HEK293T (cell line): ENCODE data around the gene TRIM72.

Experiments
- ARNT ChIP-seq: fragments of 450-650 bp; IDR thresholded peaks from 2 replicates; pipeline ENCODE4 v1.6.1; 2017; ENCODE audit warnings: mild to moderate bottlenecking
- BHLHE40 ChIP-seq: fragments of 450-650 bp; IDR thresholded peaks from 2 replicates; pipeline ENCODE4 v1.6.1; 2016; ENCODE audit warnings: mild to moderate bottlenecking, moderate library complexity, borderline replicate concordance
- CTBP1 ChIP-seq: fragments of 450-650 bp; IDR thresholded peaks from 2 replicates; pipeline ENCODE4 v1.6.1; 2016; ENCODE audit warnings: borderline replicate concordance
- FOXA1 ChIP-seq: fragments of 450-650 bp; IDR thresholded peaks from 2 replicates; pipeline ENCODE4 v1.6.1; 2016; ENCODE audit warnings: mild to moderate bottlenecking
- FOXM1 ChIP-seq: fragments of 450-650 bp; IDR thresholded peaks from 2 replicates; pipeline ENCODE4 v1.6.1; 2017; ENCODE audit warnings: mild to moderate bottlenecking, borderline replicate concordance
- L3MBTL2 ChIP-seq: fragments of 450-650 bp; conservative IDR thresholded peaks from 2 replicates; pipeline ENCODE4 v1.6.1; 2016; ENCODE audit warnings: mild to moderate bottlenecking
- LEF1 ChIP-seq: fragments of 450-650 bp; IDR thresholded peaks from 2 replicates; pipeline ENCODE4 v1.6.1; 2017; ENCODE audit warnings: mild to moderate bottlenecking, borderline replicate concordance
- NFRKB ChIP-seq: fragments of 450-650 bp; IDR thresholded peaks from 2 replicates; pipeline ENCODE4 v1.6.1; 2016; ENCODE audit warnings: mild to moderate bottlenecking, moderate library complexity
- SP1 ChIP-seq: fragments of 450-650 bp; IDR thresholded peaks from 2 replicates; pipeline ENCODE4 v1.6.1; 2017
- SUZ12 ChIP-seq: fragments of 450-650 bp; IDR thresholded peaks from 2 replicates; pipeline ENCODE4 v1.6.1; 2016; ENCODE audit warnings: mild to moderate bottlenecking
- TARDBP ChIP-seq: fragments of 450-650 bp; IDR thresholded peaks from 2 replicates; pipeline ENCODE4 v1.6.1; 2016
- ZNF384 ChIP-seq: fragments of 450-650 bp; IDR thresholded peaks from 2 replicates; pipeline ENCODE4 v1.6.1; 2016

DNA sequence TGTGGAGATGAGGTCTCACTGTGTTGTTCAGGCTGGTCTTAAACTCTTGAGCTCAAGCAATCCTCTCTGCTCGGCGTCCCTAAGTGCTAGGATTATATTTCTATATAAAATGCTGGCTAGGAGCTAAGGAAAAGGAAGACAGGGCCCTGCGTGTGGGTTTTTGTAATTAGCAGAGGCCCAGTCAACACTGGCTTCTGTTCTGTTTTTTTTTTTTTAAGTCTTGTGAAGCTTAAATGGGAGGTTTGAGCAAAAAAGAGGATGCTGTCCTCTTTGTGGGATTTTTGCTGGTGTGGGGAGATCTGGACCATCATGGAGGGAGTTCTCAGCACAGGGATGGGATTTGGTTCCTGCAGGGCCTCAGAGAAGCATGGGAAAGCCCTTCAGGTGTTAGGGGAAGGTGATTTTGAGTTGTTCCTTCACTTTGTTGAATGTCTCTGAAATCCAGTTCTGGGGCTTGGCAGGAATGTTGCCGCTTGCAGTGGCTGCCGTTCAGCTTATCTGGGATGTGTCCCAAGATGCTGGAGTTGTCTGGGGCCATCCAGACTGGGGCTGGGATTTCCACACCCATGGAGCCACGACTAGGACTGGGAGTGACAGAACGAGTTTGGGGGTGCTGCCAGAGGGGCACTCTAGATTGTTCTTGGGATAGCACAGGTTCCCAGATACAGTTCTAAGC lies 15.6 kb upstream of the TRIM72 start:
- TF ChIP-seq NFRKB, result no peak
- TF ChIP-seq SUZ12, result no peak
- TF ChIP-seq SP1, result no peak
- no peak for TF ChIP-seq TARDBP
- no peak for TF ChIP-seq BHLHE40
- TF ChIP-seq FOXM1, result no peak
- TF ChIP-seq CTBP1, result no peak
- TF ChIP-seq LEF1, result no peak
- TF ChIP-seq ZNF384, result no peak
- TF ChIP-seq ARNT, result no peak
- TF ChIP-seq FOXA1, result no peak
- TF ChIP-seq L3MBTL2, result no peak
